WTC11 (cell line): ENCODE measurements around the gene FAM124A.

Experiments
- ATF3 ChIP-seq: sonication (generic); formaldehyde crosslinking; conservative IDR thresholded peaks from 2 replicates; pipeline ENCODE4 v1.8.1; 2022; ENCODE audit warnings: mild to moderate bottlenecking, missing genetic modification reagents
- CTCF ChIP-seq: fragments of 200-600 bp; IDR thresholded peaks from 2 replicates; pipeline ENCODE4 v1.8.0; 2022; ENCODE audit warnings: antibody characterized with exemption

GRCh38 chr13:51282322-51282721, 60.1 kb downstream of the FAM124A start:
- TF ChIP-seq ATF3 (CRISPR knock-in tag) (no peak), CTCF (no peak)
